GM23248 (cell line): ENCODE measurements around the gene IL4. TPM values are rescaled to one million over a fixed set of nuclear protein-coding genes. Genes with fewer than 3 reads are reported as not detected.
A peak's percentile ranks its signal among the peaks of the same experiment; 100 is the strongest.

Experiments
- DNase-seq: peaks from one replicate; pipeline ENCODE4 v3.0.0-alpha.2; 2015
- H2AFZ ChIP-seq: fragments of 200-600 bp; sonication (generic); 2 replicates; pipeline ENCODE4 v1.6.1; 2016; ENCODE audit warnings: antibody characterized with exemption
- H3F3A ChIP-seq: fragments of 200-600 bp; sonication (generic); 2 replicates; pipeline ENCODE4 v1.6.1; 2016; ENCODE audit warnings: mild to moderate bottlenecking, antibody characterized with exemption, mixed run types; ENCODE audit not compliant: insufficient read depth
- H3K27ac ChIP-seq: fragments of 200-600 bp; sonication (generic); 2 replicates; pipeline ENCODE4 v1.5.1; 2016; ENCODE audit warnings: mild to moderate bottlenecking
- H3K27me3 ChIP-seq: fragments of 200-600 bp; sonication (generic); replicated peaks from 2 replicates; pipeline ENCODE4 v1.6.1; 2016; ENCODE audit warnings: mild to moderate bottlenecking; ENCODE audit not compliant: insufficient read depth
- H3K36me3 ChIP-seq: fragments of 200-600 bp; sonication (generic); 2 replicates; pipeline ENCODE4 v1.6.1; 2016; ENCODE audit warnings: low read depth, mild to moderate bottlenecking
- H3K4me1 ChIP-seq: fragments of 200-600 bp; sonication (generic); 2 replicates; pipeline ENCODE4 v1.6.1; 2016; ENCODE audit warnings: mild to moderate bottlenecking; ENCODE audit not compliant: insufficient read depth
- H3K4me2 ChIP-seq: fragments of 200-600 bp; sonication (generic); one replicate; pipeline ENCODE4 v1.6.1; 2016; ENCODE audit warnings: mild to moderate bottlenecking; ENCODE audit not compliant: unreplicated experiment
- H3K4me3 ChIP-seq: fragments of 200-600 bp; sonication (generic); 2 replicates; pipeline ENCODE4 v1.5.1; 2016; ENCODE audit warnings: mild to moderate bottlenecking
- H3K79me2 ChIP-seq: fragments of 200-600 bp; sonication (generic); 2 replicates; pipeline ENCODE4 v1.6.1; 2016; ENCODE audit warnings: mild to moderate bottlenecking; ENCODE audit not compliant: insufficient read depth
- H3K9ac ChIP-seq: fragments of 200-600 bp; sonication (generic); 2 replicates; pipeline ENCODE4 v1.6.1; 2016; ENCODE audit warnings: mild to moderate bottlenecking
- H3K9me2 ChIP-seq: fragments of 200-600 bp; sonication (generic); 2 replicates; pipeline ENCODE4 v1.6.1; 2016; ENCODE audit warnings: mixed run types, mild to moderate bottlenecking, moderate library complexity; ENCODE audit not compliant: insufficient read depth
- H3K9me3 ChIP-seq: fragments of 200-600 bp; sonication (generic); one replicate; pipeline ENCODE4 v1.6.1; 2017; ENCODE audit warnings: low read depth
- H4K20me1 ChIP-seq: fragments of 200-600 bp; sonication (generic); 2 replicates; pipeline ENCODE4 v1.6.0; 2016; ENCODE audit not compliant: insufficient read depth
- EZH2 ChIP-seq: fragments of 200-600 bp; sonication (generic); IDR thresholded peaks from 2 replicates; pipeline ENCODE4 v1.6.1; 2018; ENCODE audit warnings: antibody characterized with exemption, mild to moderate bottlenecking; ENCODE audit not compliant: insufficient read depth, poor library complexity, severe bottlenecking
- EZH2phosphoT487 ChIP-seq: fragments of 200-600 bp; sonication (generic); IDR thresholded peaks from 2 replicates; pipeline ENCODE4 v1.6.1; 2018; ENCODE audit warnings: antibody characterized with exemption, moderate library complexity, mild to moderate bottlenecking, low read depth; ENCODE audit not compliant: insufficient read depth
- WGBS, 2 experiments: methylation state at CpG; one replicate each; pipeline ENCODE4 v1.1.6; 2015 to 2017; ENCODE audit warnings: low lambda C conversion rate in 2 of 2, low coverage in 1 of 2; ENCODE audit errors: missing lambda C conversion rate in 2 of 2; 5-methylcytosine and 5-hydroxymethylcytosine counted together
- in situ Hi-C: fragments of 300-500 bp; cut with MboI; formaldehyde crosslinking; loops from 2 replicates; pipeline ENCODE4 v1.15.0; 2020
- polyA plus RNA-seq: library from polyadenylated mRNA; unstranded; fragments of >200 nt; fragmentation: Nextera tagmentation; extraction: Ambion mirVana; gene quantifications from 2 replicates; pipeline ENCODE4 v1.2.1, GENCODE V29; 2016
- total RNA-seq: library from RNA; depleted of rRNA; stranded (reverse); fragments of >200 nt; shearing (Covaris generic); gene quantifications from 2 replicates; pipeline ENCODE4 v1.2.3, GENCODE V29; 2014

IL4 gene
- total and polyA plus RNA-seq, 2 experiments from 2014 or later: 0.34 TPM; not detected in 1

DNA sequence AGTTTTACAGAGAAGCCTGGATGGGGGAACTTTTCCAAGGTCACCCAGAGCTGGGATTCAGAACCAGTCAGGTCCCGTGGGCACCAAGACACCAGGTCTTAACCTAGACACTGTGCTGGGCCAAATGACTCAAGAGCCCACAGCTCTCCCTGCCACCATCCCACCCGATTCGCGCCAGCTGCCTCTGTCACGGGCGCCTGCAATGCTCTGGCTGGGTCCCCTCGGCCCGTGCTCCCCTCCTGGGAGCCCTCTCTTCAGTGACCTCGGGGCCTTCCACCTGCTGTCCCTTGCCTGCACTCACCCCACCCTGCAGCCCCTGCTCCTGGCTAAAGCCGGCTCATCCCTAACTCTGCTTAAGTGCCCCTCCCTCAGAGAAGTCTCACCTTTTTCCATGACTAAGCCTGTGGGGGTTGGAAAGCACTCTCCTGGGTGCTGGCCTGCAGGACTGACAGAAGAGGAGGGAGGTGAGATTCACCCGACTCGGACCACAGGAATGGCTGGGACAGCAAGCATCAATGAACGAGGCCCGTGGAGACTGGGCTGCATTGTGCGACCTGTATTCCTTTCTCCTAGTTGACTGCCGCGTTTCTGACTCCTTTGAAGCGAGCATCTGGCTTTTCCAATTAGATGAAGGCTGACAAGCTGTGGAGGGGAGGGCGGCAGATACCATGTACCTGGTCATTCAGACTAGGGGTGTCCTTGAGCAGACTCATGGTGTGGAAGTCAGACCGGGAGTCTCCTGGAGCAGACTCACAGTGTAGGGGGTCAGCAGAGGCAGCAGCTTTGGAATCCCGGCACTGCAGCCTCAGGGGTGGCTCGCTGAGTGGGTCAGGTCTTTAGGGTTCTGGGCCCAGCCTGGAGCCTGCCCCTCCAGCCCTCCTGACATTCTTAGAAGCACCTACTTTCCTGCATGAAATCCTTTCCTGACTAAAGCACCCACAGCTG lies 5.8 kb upstream of the IL4 start:
- no peaks in the 10 kb centered on the region for H3F3A ChIP-seq
- no peak overlapping the region for H2AFZ ChIP-seq
- no peaks in the 10 kb centered on the region for H3K9me3 ChIP-seq
- 68 to 71% methylated on average over 22 of the region's 22 CpGs for WGBS, 2 experiments
- no peak overlapping the region for H3K4me2 ChIP-seq
- no peak overlapping the region for H3K9ac ChIP-seq
- H3K4me1 ChIP-seq: no peaks in the 10 kb centered on the region
- H3K79me2 ChIP-seq: no peaks in the 10 kb centered on the region
- TF ChIP-seq EZH2 (no peak), EZH2phosphoT487 (no peak)
- in situ Hi-C loops: no loop called here
- no peak overlapping the region for H3K4me3 ChIP-seq
- no peak for DNase-seq
- H3K27ac ChIP-seq: no peak overlapping the region
- H4K20me1 ChIP-seq: no peaks in the 10 kb centered on the region
- H3K27me3 ChIP-seq: no peaks in the 10 kb centered on the region
- no peaks in the 10 kb centered on the region for H3K36me3 ChIP-seq
- no peaks in the 10 kb centered on the region for H3K9me2 ChIP-seq

DNA sequence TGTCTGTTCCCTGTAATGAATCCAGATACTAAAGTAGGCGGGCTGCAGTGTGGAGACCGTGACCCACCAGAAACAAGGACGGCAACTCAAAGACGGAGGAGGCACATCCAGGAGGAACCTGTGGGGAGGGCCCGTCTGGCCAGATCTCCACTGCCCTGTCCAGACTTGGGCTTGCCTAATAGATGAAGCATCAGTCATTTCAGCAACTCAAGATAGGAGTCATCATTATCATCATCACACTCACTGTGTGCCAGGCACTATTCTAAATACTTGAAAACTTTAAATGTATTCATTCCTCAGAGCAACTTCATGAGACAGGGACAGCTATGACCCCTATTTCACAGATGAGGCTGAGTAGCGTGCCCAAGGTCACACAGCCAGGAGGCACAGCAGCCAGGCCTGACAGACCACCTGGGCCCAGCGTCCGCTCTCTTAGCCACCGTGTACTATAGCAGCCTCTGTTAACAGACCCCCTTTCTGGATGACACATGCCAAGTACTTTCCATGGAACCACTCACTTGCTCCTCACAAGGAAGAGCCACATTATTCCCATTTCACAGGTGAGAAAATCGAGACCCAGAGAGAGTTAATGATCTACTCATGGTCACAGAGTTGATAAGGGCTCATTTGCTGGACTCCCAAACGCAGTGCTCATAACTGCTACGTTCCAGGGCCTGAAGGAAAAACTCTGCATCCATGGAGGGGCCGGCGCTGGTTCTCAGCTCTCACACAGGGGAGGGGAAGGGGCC lies 4.9 kb upstream of the IL4 start:
- Histone ChIP-seq H3K36me3 (no peaks in the 10 kb centered on the region), H3K79me2 (no peaks in the 10 kb centered on the region), H3K9ac (no peak overlapping the region), H3F3A (peaks cover 6% of the 10 kb centered on the region; the same call in 1 of the 2 replicates), H3K9me3 (no peaks in the 10 kb centered on the region), H2AFZ (no peak overlapping the region), H4K20me1 (no peaks in the 10 kb centered on the region), H3K27ac (no peak overlapping the region), H3K27me3 (no peaks in the 10 kb centered on the region), H3K4me2 (no peak overlapping the region), H3K9me2 (no peaks in the 10 kb centered on the region), H3K4me1 (peaks cover 1% of the 10 kb centered on the region), H3K4me3 (no peak overlapping the region)
- WGBS, 2 experiments: 88% methylated on average over 14 of the region's 14 CpGs
- TF ChIP-seq EZH2phosphoT487 (no peak), EZH2 (no peak)
- in situ Hi-C loops: no loop called here
- peak; percentile 58 for DNase-seq

GRCh38 chr5:132669455-132669820 lies 4.4 kb upstream of the IL4 start:
- no peak overlapping the region for H2AFZ ChIP-seq
- H3K4me3 ChIP-seq: no peak overlapping the region
- H4K20me1 ChIP-seq: no peaks in the 10 kb centered on the region
- H3F3A ChIP-seq: peaks cover 12% of the 10 kb centered on the region
- no peaks in the 10 kb centered on the region for H3K9me3 ChIP-seq
- H3K4me1 ChIP-seq: peaks cover 7% of the 10 kb centered on the region
- no peaks in the 10 kb centered on the region for H3K79me2 ChIP-seq
- WGBS, 2 experiments: 81 to 85% methylated on average over 7 of the region's 7 CpGs
- no peaks in the 10 kb centered on the region for H3K9me2 ChIP-seq
- H3K27me3 ChIP-seq: no peaks in the 10 kb centered on the region
- no peak overlapping the region for H3K4me2 ChIP-seq
- no peak for TF ChIP-seq EZH2phosphoT487
- TF ChIP-seq EZH2: no peak
- H3K36me3 ChIP-seq: no peaks in the 10 kb centered on the region
- DNase-seq: no peak
- no peak overlapping the region for H3K27ac ChIP-seq
- in situ Hi-C loops: no loop called here
- H3K9ac ChIP-seq: no peak overlapping the region

- peaks cover 9% of the 10 kb centered on the region for H3K4me1 ChIP-seq
- in situ Hi-C loops: no loop called here
- H3K79me2 ChIP-seq: no peaks in the 10 kb centered on the region
- H3K4me2 ChIP-seq: no peak overlapping the region
- DNase-seq: no peak
- no peaks in the 10 kb centered on the region for H3K9me3 ChIP-seq
- WGBS, 2 experiments: 86 to 88% methylated on average over 16 of the region's 16 CpGs
- TF ChIP-seq EZH2phosphoT487 (no peak), EZH2 (no peak)
- no peaks in the 10 kb centered on the region for H4K20me1 ChIP-seq
- H3K27ac ChIP-seq: no peak overlapping the region
- no peak overlapping the region for H2AFZ ChIP-seq
- no peaks in the 10 kb centered on the region for H3K27me3 ChIP-seq
- H3K9ac ChIP-seq: no peak overlapping the region
- H3K9me2 ChIP-seq: no peaks in the 10 kb centered on the region
- peaks cover 20% of the 10 kb centered on the region for H3F3A ChIP-seq
- no peaks in the 10 kb centered on the region for H3K36me3 ChIP-seq
- H3K4me3 ChIP-seq: no peak overlapping the region
These were observed 3.6 kb upstream of the IL4 start for GRCh38 chr5:132669966-132670882.
